Activated B cell treated with CpG ODN at 0.5 μM for 24 hours (primary cell): Measurements from ENCODE around the gene CACTIN. TPM values are rescaled to one million over a fixed set of nuclear protein-coding genes. Genes with fewer than 3 reads are reported as not detected.

Experiments used
- ATAC-seq: fragments of 200-7000 bp; cut with Tn5 transposase; one replicate; pipeline ENCODE4 v1.10.0; 2021; ENCODE audit warnings: low read depth, mild to moderate bottlenecking, moderate library complexity
- CTCF ChIA-PET: fragments of 350-600 bp; sonication (Branson Sonifier 250); formaldehyde crosslinking; loops from one replicate; lab custom pipeline; 2021; ENCODE audit warnings: antibody characterized with exemption; lab: Charles Lee
- POLR2A ChIA-PET: fragments of 350-600 bp; sonication (Branson Sonifier 250); formaldehyde crosslinking; loops from one replicate; lab custom pipeline; 2021; ENCODE audit warnings: antibody characterized with exemption; lab: Charles Lee
- DNase-seq: peaks from one replicate; pipeline ENCODE4 v3.0.0; 2022
- H3K27ac Mint-ChIP-seq: one replicate; pipeline ENCODE4 v1.8.0; 2020; ENCODE audit warnings: mixed read lengths
- H3K27me3 Mint-ChIP-seq: one replicate; pipeline ENCODE4 v1.8.0; 2021; ENCODE audit warnings: mixed read lengths
- H3K36me3 Mint-ChIP-seq: one replicate; pipeline ENCODE4 v1.8.0; 2021; ENCODE audit warnings: low read depth, mixed read lengths
- H3K4me1 Mint-ChIP-seq: one replicate; pipeline ENCODE4 v1.8.0; 2021; ENCODE audit warnings: mixed read lengths
- H3K4me3 Mint-ChIP-seq: one replicate; pipeline ENCODE4 v1.8.0; 2020; ENCODE audit warnings: mild to moderate bottlenecking, mixed read lengths
- H3K9me3 Mint-ChIP-seq: one replicate; pipeline ENCODE4 v1.8.0; 2020; ENCODE audit warnings: mixed read lengths
- CTCF ChIP-seq: fragments of 200-600 bp; IDR thresholded peaks from one replicate; pipeline ENCODE4 v1.8.0; 2022; ENCODE audit warnings: antibody characterized with exemption, mild to moderate bottlenecking
- intact Hi-C: fragments of 100-400 bp; cut with micrococcal nuclease; formaldehyde crosslinking; loops from one replicate; pipeline ENCODE4 v1.15.1; 2024
- total RNA-seq: library from RNA; stranded (reverse); gene quantifications from 2 replicates; pipeline ENCODE4 v1.2.3, GENCODE V29; 2022

The CACTIN gene
- total RNA-seq, 1 donor from 2014 or later = 48.1 TPM

DNA sequence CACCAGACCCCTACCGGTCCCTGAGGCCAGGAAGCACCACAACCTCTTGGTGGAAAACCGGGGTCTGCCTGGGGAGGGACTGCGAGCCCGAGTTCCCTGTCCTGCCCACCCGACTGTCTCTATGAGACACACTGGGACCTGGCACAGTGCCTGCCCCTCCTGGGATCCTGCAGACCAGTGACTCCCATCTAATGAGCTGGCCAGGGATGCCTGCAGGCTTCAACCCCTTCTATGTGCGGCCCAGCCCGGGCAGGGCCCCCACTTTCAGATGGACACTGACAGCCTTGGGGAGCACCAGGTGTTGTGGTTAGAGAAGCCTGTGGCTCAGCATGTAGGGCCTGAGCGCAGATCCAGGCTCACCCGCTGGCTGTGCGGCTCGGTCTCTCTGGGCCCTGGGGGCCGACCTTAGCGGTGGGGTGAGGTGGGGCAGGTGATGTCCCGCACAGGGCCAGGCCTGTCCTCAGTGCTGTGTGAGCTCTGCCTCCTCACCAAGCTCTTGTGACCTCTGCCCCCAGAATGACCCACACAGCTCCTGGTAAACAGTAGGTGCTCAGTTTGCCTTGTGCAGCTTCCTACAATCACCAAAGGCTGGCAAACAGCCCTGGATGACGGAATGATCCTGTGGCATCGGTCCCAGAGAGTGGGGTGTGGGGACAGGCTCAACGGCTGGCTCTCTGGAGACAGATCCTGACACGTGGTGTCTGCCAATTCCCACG is 17.9 kb upstream of the CACTIN start:
- ChIA-PET CTCF (no interaction called here), POLR2A (no interaction called here)
- H3K4me3 Mint-ChIP-seq = no peak overlapping the region
- no peaks in the 10 kb centered on the region for H3K27me3 Mint-ChIP-seq
- intact Hi-C loops = no loop called here
- DNase-seq (no peak), ATAC-seq (no peak)
- peaks cover 36% of the 10 kb centered on the region for H3K36me3 Mint-ChIP-seq
- TF ChIP-seq CTCF = no peak
- no peaks in the 10 kb centered on the region for H3K9me3 Mint-ChIP-seq
- H3K27ac Mint-ChIP-seq = no peak overlapping the region
- H3K4me1 Mint-ChIP-seq = no peaks in the 10 kb centered on the region

- no peak for TF ChIP-seq CTCF
- intact Hi-C loops = no loop called here
- ChIA-PET CTCF (no interaction called here), POLR2A (no interaction called here)
- peaks cover 41% of the 10 kb centered on the region for H3K36me3 Mint-ChIP-seq
- DNase-seq (no peak), ATAC-seq (no peak)
- no peaks in the 10 kb centered on the region for H3K4me1 Mint-ChIP-seq
- no peak overlapping the region for H3K4me3 Mint-ChIP-seq
- H3K9me3 Mint-ChIP-seq = no peaks in the 10 kb centered on the region
- no peak overlapping the region for H3K27ac Mint-ChIP-seq
- no peaks in the 10 kb centered on the region for H3K27me3 Mint-ChIP-seq
Observed at GRCh38 chr19:3643674-3644313, 17.2 kb upstream of the CACTIN start.

- TF ChIP-seq CTCF = no peak
- Mint-ChIP-seq H3K4me3 (no peak overlapping the region), H3K36me3 (peaks cover 46% of the 10 kb centered on the region), H3K9me3 (no peaks in the 10 kb centered on the region), H3K27me3 (no peaks in the 10 kb centered on the region), H3K4me1 (no peaks in the 10 kb centered on the region), H3K27ac (no peak overlapping the region)
- POLR2A ChIA-PET = no interaction called here
- CTCF ChIA-PET = no interaction called here
- intact Hi-C loops = no loop called here
- DNase-seq = no peak
- peak; percentile 14 for ATAC-seq
Observed at GRCh38 chr19:3642987-3643673, 16.5 kb upstream of the CACTIN start.

DNA sequence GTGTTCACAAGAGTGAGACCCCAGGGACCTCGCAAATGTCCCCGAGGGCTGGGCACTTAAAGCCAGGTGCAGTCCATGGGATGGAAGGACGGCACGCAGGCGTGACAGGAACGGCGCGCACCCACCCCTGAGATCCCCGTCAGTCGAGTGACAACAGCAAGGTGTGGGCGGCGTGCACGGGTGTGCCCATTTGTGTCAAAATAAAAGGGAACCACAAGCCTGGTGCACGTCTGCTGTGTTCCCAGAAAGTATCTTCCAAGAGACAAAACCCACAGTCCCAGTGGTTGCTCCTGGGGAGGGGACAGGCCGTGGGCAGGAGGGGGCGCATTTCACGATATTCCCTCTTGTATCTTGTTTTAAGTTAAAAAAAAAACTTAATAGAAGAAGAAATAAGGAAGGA is 15.7 kb upstream of the CACTIN start:
- H3K27ac Mint-ChIP-seq = no peak overlapping the region
- no peak overlapping the region for H3K4me3 Mint-ChIP-seq
- ATAC-seq (no peak), DNase-seq (no peak)
- H3K27me3 Mint-ChIP-seq = no peaks in the 10 kb centered on the region
- ChIA-PET POLR2A (no interaction called here), CTCF (no interaction called here)
- H3K9me3 Mint-ChIP-seq = no peaks in the 10 kb centered on the region
- H3K4me1 Mint-ChIP-seq = no peaks in the 10 kb centered on the region
- intact Hi-C loops = no loop called here
- no peak for TF ChIP-seq CTCF
- H3K36me3 Mint-ChIP-seq = peaks cover 46% of the 10 kb centered on the region
